GM12873 (cell line): ENCODE data around the gene MVD.

Experiments
- TF ChIP-seq, protein P1 (sequence below): IDR thresholded peaks from 2 replicates; pipeline ENCODE4 v1.5.1; 2012; ENCODE audit warnings: low read depth, mild to moderate bottlenecking, moderate library complexity, low read length, control low read depth; ENCODE audit not compliant: insufficient read depth; ENCODE audit errors: missing control alignments

MVD gene

DNA sequence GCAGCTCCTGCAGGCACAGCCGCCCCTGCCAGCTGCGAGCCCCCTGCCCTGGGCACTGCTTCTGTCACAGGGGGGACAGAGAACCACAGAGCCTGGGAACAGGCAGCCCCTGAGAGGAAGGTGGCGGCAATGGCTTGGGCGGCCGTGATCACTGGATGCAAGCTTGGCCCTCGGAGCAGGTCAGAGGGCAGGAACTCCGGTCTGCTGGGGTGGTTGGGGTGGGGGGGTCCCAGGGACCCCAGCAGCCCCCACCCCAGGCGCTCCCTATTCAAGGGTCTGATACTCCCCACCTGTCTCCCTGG, 10.2 kb downstream of the MVD start:
- TF ChIP-seq, protein P1, sequence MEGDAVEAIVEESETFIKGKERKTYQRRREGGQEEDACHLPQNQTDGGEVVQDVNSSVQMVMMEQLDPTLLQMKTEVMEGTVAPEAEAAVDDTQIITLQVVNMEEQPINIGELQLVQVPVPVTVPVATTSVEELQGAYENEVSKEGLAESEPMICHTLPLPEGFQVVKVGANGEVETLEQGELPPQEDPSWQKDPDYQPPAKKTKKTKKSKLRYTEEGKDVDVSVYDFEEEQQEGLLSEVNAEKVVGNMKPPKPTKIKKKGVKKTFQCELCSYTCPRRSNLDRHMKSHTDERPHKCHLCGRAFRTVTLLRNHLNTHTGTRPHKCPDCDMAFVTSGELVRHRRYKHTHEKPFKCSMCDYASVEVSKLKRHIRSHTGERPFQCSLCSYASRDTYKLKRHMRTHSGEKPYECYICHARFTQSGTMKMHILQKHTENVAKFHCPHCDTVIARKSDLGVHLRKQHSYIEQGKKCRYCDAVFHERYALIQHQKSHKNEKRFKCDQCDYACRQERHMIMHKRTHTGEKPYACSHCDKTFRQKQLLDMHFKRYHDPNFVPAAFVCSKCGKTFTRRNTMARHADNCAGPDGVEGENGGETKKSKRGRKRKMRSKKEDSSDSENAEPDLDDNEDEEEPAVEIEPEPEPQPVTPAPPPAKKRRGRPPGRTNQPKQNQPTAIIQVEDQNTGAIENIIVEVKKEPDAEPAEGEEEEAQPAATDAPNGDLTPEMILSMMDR, result no peak

GRCh38 chr16:88651989-88652761, 10.7 kb downstream of the MVD start:
- TF ChIP-seq, protein P1, result no peak

DNA sequence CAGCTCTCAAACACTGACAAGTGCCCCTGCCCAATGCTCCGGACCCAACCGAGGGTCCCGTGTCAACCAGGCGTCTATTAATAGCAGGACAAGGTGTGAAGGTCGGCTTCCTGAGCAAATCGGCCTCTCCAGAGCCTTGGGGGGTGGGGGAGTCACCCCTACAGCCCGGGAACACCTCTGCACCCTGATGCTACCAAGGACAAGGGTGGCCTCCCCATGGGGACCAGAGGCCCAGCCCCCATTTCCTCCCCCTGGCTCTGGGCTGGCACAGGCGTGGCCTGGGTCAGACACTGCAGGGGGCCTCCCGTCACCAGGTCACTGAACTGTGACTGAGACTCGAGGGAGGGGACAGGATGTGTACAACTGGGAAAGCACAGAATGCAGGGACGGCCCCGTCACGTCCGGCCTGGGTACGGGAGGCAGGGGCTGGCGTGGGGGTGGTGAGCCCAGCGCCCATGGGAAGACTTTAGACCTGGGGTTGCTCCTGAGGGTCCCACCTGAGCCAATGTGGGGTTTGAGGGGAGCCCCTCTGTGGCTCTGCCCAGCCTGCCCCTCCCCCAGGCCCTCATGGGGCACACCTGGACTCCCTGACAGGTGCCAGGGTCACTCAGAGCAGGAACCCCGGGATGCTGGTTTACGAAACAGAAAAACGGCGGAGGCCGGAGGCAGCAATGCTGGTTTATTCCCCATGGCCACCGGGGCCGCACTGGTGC, 11.5 kb downstream of the MVD start:
- TF ChIP-seq, protein P1, result no peak

DNA sequence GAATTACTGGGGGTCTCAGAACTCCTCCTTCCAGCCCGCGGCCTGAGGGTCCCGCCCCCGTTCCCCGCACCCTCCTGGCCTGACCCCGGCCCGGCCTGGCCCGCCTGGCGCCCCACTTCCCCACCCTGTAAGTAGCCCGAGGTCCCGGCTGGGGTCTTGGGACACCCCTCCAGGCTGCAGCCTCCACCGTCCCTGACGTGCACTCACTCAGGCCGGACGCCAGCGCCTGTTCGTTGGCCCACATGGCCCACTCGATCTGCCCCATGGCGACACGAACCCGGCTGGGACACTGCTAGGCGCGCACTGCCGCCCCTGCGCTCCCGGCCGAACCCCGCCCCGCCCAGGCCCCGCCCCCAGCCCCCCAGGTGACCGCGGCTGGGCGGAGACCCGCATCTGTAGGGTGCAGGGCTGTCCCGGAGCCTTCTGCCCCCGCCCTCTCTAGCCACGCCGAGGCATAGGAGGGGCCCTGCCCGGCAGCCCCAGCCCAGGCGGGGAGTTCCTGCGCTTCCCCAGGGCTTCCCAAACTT, 12.1 kb downstream of the MVD start, which contains the start of gene CYBA:
Gene CYBA, minus strand, starts transcription at position 305 of the 527 bp plus-strand sequence. Its CDS starts 40 bp downstream, at position 265.
- TF ChIP-seq, protein P1, result no peak

DNA sequence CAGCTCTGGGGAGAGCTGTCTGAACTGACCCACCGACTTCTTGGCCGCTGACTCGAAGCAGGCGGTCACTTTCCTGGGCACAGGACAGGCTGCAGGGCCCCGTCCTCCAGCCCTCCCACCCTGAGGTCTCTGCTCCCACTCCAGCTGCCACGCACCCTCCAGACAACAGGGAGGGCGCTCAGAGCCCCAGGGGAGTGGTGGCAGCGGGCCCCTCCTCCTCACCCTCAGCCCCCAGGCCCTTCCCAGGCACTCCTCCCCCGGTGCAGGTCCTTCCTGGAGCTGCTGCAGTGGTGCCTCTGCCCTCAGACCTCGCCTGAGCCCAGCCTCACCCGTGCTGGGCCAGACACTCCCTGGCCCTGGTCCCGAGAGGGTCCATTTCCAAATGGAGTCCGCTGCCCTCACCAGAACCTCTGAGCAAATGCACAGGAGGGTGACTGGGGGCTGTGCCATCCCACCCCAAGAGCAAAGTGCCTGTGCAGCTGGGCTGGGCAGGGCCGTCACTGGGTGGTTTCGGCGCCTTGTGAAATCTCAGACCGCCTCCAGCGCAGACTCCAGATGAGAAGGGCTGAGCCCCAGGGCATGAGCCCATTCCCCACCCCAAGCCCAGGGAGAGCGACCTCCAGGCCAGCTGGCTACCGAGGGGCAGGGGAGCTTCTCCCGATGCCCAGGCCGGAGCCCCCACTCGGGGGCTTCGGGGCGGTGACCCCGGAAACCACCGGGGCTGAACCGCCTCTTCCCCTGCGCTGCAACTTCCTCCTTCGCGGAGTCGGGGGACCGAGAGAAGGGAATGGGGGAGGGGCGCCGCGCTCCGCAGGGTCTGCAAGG, 12.8 kb downstream of the MVD start:
- TF ChIP-seq, protein P1, result no peak

- TF ChIP-seq, protein P1, result no peak
Observed at GRCh38 chr16:88649195-88649923, 13.5 kb downstream of the MVD start.
